ENCODE data around the gene PTGES3. TPM values are rescaled to one million over a fixed set of nuclear protein-coding genes. Genes with fewer than 3 reads are reported as not detected.

Gene PTGES3
- total and polyA plus RNA-seq, 5 donors from 2014 or later, result 128 to 321 (median 301) TPM

GRCh38 chr12:56614627-56615026 is 73.5 kb downstream of the PTGES3 start:
- peaks cover 87% of the 10 kb centered on the region for H3K36me3 ChIP-seq (ENCODE audit: control insufficient read depth, insufficient read depth, low read length)
- H3K4me3 Mint-ChIP-seq, result no peak overlapping the region

More at GRCh38 chr12:56614627-56615026, 73.5 kb downstream of the PTGES3 start:
- Mint-ChIP-seq H3K9me3 (no peaks in the 10 kb centered on the region), H3K27ac (peak overlapping the region in 1 of 3 donors; percentile 65), H3K27me3 (no peaks in the 10 kb centered on the region), H3K36me3 (peaks cover 69% of the 10 kb centered on the region), H3K4me1 (peaks cover 5 to 28% (median 13%) of the 10 kb centered on the region in 4 donors)
- Histone ChIP-seq H3K4me1 (ENCODE audit: control insufficient read depth, insufficient read depth, low read length, poor library complexity, severe bottlenecking) (no peaks in the 10 kb centered on the region), H3K27me3 (ENCODE audit: control insufficient read depth, insufficient read depth, low read length) (no peaks in the 10 kb centered on the region), H3K9me3 (ENCODE audit: control insufficient read depth in 2 of 2, low read length in 2 of 2) (no peaks in the 10 kb centered on the region), H3K4me3 (ENCODE audit: low read depth, low read length) (no peak overlapping the region), H3K27ac (ENCODE audit: insufficient read depth, low read length, poor library complexity, severe bottlenecking) (peak overlapping the region; percentile 25)
- ATAC-seq (ENCODE audit: low read depth in 2 of 2), result no peak
- no peak for DNase-seq

Other genes with a start within 250 kb of the PTGES3 start
- 7.3 TPM for gene TIMELESS, start 238.9 kb downstream of the PTGES3 start, total RNA-seq
- gene TIMELESS, start 238.9 kb downstream of the PTGES3 start, polyA plus RNA-seq, result 1 to 10 TPM; 2.8 to 6.3 (median 4.6) TPM
- not detected for gene MIP, start 233.6 kb downstream of the PTGES3 start, total RNA-seq
- under 1 TPM in 3 of 4 donors, not detected in 1; 0.07 to 0.24 (median 0.09) TPM for gene MIP, start 233.6 kb downstream of the PTGES3 start, polyA plus RNA-seq
- gene SPRYD4, start 219.7 kb downstream of the PTGES3 start, total RNA-seq, result 5.3 TPM
- gene SPRYD4, start 219.7 kb downstream of the PTGES3 start, polyA plus RNA-seq, result 1 to 10 TPM in 3 of 4 donors, under 1 TPM in 1; 0.64 to 2.0 (median 1.5) TPM
- 1.3 TPM for gene GLS2, start 200.1 kb downstream of the PTGES3 start, total RNA-seq
- 1 to 10 TPM in 2 of 4 donors, under 1 TPM in 2; 0.64 to 3.9 (median 2.3) TPM for gene GLS2, start 200.1 kb downstream of the PTGES3 start, polyA plus RNA-seq
- gene RBMS2, start 166.5 kb downstream of the PTGES3 start, total RNA-seq, result 3.1 TPM
- under 1 TPM in 3 of 4 donors, not detected in 1; 0.14 to 0.41 (median 0.23) TPM for gene RBMS2, start 166.5 kb downstream of the PTGES3 start, polyA plus RNA-seq
- 237 TPM for gene BAZ2A, start 58.0 kb downstream of the PTGES3 start, total RNA-seq
- gene BAZ2A, start 58.0 kb downstream of the PTGES3 start, polyA plus RNA-seq, result 10 to 100 TPM; 22.2 to 30.2 (median 22.6) TPM
- gene ATP5F1B, start 42.3 kb downstream of the PTGES3 start, total RNA-seq, result 277 TPM
- gene ATP5F1B, start 42.3 kb downstream of the PTGES3 start, polyA plus RNA-seq, result 1,000 to 10,000 TPM in 1 of 4 donors, 100 to 1,000 TPM in 3; 781 to 1,082 (median 867) TPM
- gene NACA, start 37.0 kb upstream of the PTGES3 start, total RNA-seq, result 920 TPM
- 1,000 to 10,000 TPM; 1,082 to 1,280 (median 1,145) TPM for gene NACA, start 37.0 kb upstream of the PTGES3 start, polyA plus RNA-seq
- gene PRIM1, start 64.0 kb upstream of the PTGES3 start, total RNA-seq, result 15.1 TPM
- 10 to 100 TPM; 34.8 to 46.1 (median 36.9) TPM for gene PRIM1, start 64.0 kb upstream of the PTGES3 start, polyA plus RNA-seq
- gene HSD17B6, start 75.0 kb upstream of the PTGES3 start, total RNA-seq, result not detected
- gene HSD17B6, start 75.0 kb upstream of the PTGES3 start, polyA plus RNA-seq, result under 1 TPM; 0.37 to 0.97 (median 0.89) TPM
- gene SDR9C7, start 246.1 kb upstream of the PTGES3 start, total RNA-seq, result not detected
- not detected for gene SDR9C7, start 246.1 kb upstream of the PTGES3 start, polyA plus RNA-seq